Mesendoderm (in vitro differentiated cells): ENCODE results near the gene RPS19BP1.

Experiments used
- DNase-seq: peaks from one replicate; pipeline ENCODE4 v3.0.0; 2013
- H2AK5ac ChIP-seq: 2 replicates; pipeline ENCODE4 v1.6.1; 2013; ENCODE audit warnings: low read length, inconsistent platforms
- H2BK120ac ChIP-seq: 2 replicates; pipeline ENCODE4 v1.6.1; 2013; ENCODE audit warnings: low read depth, mild to moderate bottlenecking, low read length, moderate library complexity, mixed read lengths
- H2BK15ac ChIP-seq: replicated peaks from 2 replicates; pipeline ENCODE4 v1.6.1; 2013; ENCODE audit warnings: low read depth, mild to moderate bottlenecking, moderate library complexity
- H2BK5ac ChIP-seq: 2 replicates; pipeline ENCODE4 v1.6.1; 2013; ENCODE audit warnings: low read length, inconsistent platforms
- H3K18ac ChIP-seq: 2 replicates; pipeline ENCODE4 v1.6.1; 2013; ENCODE audit warnings: mild to moderate bottlenecking, low read length, mixed read lengths
- H3K23ac ChIP-seq: one replicate; pipeline ENCODE4 v1.6.1; 2013; ENCODE audit warnings: low read length
- H3K27ac ChIP-seq: 2 replicates; pipeline ENCODE4 v1.5.1; 2013; ENCODE audit warnings: low read depth, mild to moderate bottlenecking, inconsistent platforms, low read length, moderate library complexity
- H3K27me3 ChIP-seq: 2 replicates; pipeline ENCODE4 v1.6.1; 2013; ENCODE audit warnings: low read length, control low read depth, mild to moderate bottlenecking, inconsistent platforms; ENCODE audit not compliant: insufficient read depth, poor library complexity
- H3K36me3 ChIP-seq: 2 replicates; pipeline ENCODE4 v1.6.1; 2013; ENCODE audit warnings: low read length, inconsistent platforms; ENCODE audit not compliant: control insufficient read depth, insufficient read depth
- H3K4ac ChIP-seq: one replicate; pipeline ENCODE4 v1.6.1; 2013; ENCODE audit warnings: low read depth, mild to moderate bottlenecking, low read length, moderate library complexity
- H3K4me1 ChIP-seq: 2 replicates; pipeline ENCODE4 v1.6.1; 2013; ENCODE audit warnings: low read depth, low read length, inconsistent platforms; ENCODE audit not compliant: control insufficient read depth
- H3K4me2 ChIP-seq: 2 replicates; pipeline ENCODE4 v1.6.1; 2013; ENCODE audit warnings: low read length
- H3K4me3 ChIP-seq: 2 replicates; pipeline ENCODE4 v1.5.1; 2013; ENCODE audit warnings: mild to moderate bottlenecking, low read length
- H3K56ac ChIP-seq: one replicate; pipeline ENCODE4 v1.6.1; 2013; ENCODE audit warnings: low read length
- H3K79me1 ChIP-seq: 2 replicates; pipeline ENCODE4 v1.6.1; 2013; ENCODE audit warnings: low read length, inconsistent platforms
- H3K79me2 ChIP-seq: 2 replicates; pipeline ENCODE4 v1.6.1; 2013; ENCODE audit warnings: mild to moderate bottlenecking, low read length; ENCODE audit not compliant: control insufficient read depth, insufficient read depth
- H3K9ac ChIP-seq: 2 replicates; pipeline ENCODE4 v1.6.1; 2013; ENCODE audit warnings: low read length, inconsistent platforms
- H4K5ac ChIP-seq: one replicate; pipeline ENCODE4 v1.6.1; 2013; ENCODE audit warnings: low read length
- H4K8ac ChIP-seq: one replicate; pipeline ENCODE4 v1.6.1; 2013; ENCODE audit warnings: low read depth, mild to moderate bottlenecking, control low read depth, low read length, moderate library complexity
- WGBS: extraction: QIAGEN DNeasy Blood & Tissue Kit; methylation state at CpG from one replicate; pipeline ENCODE4 v1.1.7; 2013; ENCODE audit warnings: low lambda C conversion rate, missing lambda C conversion rate; ENCODE audit not compliant: insufficient coverage; ENCODE audit errors: extremely low coverage; 5-methylcytosine and 5-hydroxymethylcytosine counted together

The RPS19BP1 gene

DNA sequence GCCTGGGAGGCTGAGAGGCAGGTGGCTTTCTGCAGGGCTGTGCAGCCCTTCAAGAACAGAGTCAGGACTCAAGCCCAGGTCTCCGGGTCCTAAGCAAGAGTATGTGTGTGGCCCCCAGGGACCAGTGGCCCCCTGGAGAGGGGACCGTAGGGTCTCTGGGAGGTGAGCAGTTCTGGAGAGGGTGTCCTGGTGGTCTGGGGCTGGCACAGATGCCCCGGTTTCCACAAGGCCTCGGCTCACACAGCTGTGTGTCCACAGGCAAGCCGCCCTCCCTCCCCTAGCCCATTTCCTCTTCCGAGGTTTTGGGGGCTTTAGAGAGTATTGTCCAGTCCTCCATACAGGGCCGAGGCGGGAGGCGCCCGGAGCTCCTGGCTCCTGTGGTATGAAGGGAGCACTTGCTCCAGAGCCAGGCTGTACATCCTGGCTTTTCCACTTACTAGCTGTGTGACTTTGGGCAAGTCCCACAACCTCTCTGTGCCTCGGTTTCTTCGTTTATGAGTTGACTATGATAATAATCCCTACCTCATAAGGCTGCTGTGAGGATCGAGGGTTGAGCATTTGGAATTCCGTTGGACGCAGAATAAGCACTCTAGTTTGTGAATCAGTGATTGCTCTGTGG, 3.4 kb upstream of the RPS19BP1 start:
- no peak overlapping the region for H2AK5ac ChIP-seq
- no peak overlapping the region for H2BK120ac ChIP-seq
- H3K4ac ChIP-seq = no peak overlapping the region
- no peak for DNase-seq
- no peak overlapping the region for H3K18ac ChIP-seq
- H3K9ac ChIP-seq = no peak overlapping the region
- H3K36me3 ChIP-seq = peaks cover under 1% of the 10 kb centered on the region
- no peaks in the 10 kb centered on the region for H3K27me3 ChIP-seq
- no peak overlapping the region for H2BK15ac ChIP-seq
- H3K23ac ChIP-seq = no peak overlapping the region
- H3K79me1 ChIP-seq = peaks cover 8% of the 10 kb centered on the region
- H3K4me2 ChIP-seq = no peak overlapping the region
- no CpG with 5 or more reads among the region's 15 CpGs for whole genome bisulfite sequencing
- no peak overlapping the region for H3K56ac ChIP-seq
- H4K5ac ChIP-seq = no peak overlapping the region
- H3K4me3 ChIP-seq = no peak overlapping the region
- H2BK5ac ChIP-seq = no peak overlapping the region
- H3K79me2 ChIP-seq = peaks cover 13% of the 10 kb centered on the region
- H3K4me1 ChIP-seq = peaks cover 12% of the 10 kb centered on the region
- no peak overlapping the region for H3K27ac ChIP-seq
- no peak overlapping the region for H4K8ac ChIP-seq

DNA sequence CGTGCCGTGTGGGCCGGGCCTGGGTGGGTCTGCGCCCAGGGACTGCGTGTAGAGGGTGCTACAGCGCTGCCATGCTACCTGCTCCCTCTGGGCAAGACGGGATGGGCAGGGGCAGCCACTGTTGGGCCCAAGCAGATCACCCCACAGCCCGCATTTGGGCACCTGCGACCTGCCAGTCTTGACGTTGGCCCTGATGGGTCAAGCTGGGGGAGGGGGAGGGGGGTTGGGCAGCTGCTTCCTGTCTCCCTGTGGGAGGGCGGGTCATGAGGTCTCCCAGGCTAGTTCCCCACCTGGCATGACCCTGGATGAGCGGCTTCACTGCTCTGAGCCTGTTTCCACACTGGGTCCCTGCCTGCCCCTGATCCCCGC, 2.8 kb upstream of the RPS19BP1 start:
- no peak overlapping the region for H3K4me3 ChIP-seq
- peak overlapping the region; percentile 63 for H3K9ac ChIP-seq
- WGBS = no CpG with 5 or more reads among the region's 13 CpGs

DNA sequence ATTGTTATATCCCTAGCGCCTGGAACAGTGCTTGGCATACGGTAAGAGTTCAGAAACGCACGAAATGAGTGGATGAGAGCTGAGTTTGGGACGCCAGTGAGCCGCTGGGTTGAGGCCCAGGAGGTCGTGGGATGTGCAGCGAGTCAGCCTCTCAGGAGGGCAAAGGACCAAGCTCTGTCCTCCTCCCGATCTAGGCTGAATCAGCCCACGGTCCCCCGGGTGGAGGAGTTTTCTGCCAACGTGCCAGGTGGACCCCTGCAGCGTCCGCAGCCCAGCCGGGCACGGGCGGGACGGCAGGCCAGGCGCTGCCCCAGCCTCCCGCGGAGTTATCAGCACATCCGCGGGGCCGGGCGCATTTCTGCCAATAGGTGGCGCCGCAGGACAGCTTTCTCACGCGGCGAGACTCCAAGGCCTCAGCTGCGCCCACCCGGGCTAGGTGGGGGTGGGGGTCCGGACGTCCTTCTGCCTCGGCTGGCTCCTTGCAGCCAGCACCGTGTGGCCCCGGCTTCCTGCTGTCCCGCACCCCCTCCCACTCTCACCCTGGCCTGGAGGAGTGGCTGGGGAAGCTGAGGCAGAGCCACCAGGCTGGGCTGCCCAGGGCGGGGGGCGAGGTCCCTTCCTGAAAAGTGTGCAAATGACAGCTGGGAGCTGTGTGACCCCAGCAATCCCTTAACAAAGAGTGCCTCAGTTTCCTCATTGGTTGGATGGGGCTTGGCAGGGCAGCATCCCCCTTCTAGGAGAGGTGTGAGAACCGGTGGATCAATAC, 2.2 kb upstream of the RPS19BP1 start:
- no peak overlapping the region for H3K18ac ChIP-seq
- H4K5ac ChIP-seq = peak overlapping the region; percentile 44
- peaks cover 13% of the 10 kb centered on the region for H3K4me1 ChIP-seq
- H3K23ac ChIP-seq = no peak overlapping the region
- no peak overlapping the region for H3K4ac ChIP-seq
- peak; percentile 85 for DNase-seq
- peak overlapping the region; percentile 31 for H3K4me2 ChIP-seq
- peak overlapping the region; percentile 32 for H2BK5ac ChIP-seq
- H3K36me3 ChIP-seq = peaks cover 2% of the 10 kb centered on the region
- WGBS = no CpG with 5 or more reads among the region's 41 CpGs
- peaks cover 14% of the 10 kb centered on the region for H3K79me2 ChIP-seq
- H2BK120ac ChIP-seq = no peak overlapping the region
- H3K4me3 ChIP-seq = no peak overlapping the region
- peak overlapping the region; percentile 27 for H2AK5ac ChIP-seq
- H3K56ac ChIP-seq = peak overlapping the region; percentile 84
- H3K27ac ChIP-seq = no peak overlapping the region
- peaks cover 11% of the 10 kb centered on the region for H3K79me1 ChIP-seq
- H3K9ac ChIP-seq = peak overlapping the region; percentile 63
- H3K27me3 ChIP-seq = no peaks in the 10 kb centered on the region
- H4K8ac ChIP-seq = no peak overlapping the region
- no peak overlapping the region for H2BK15ac ChIP-seq

More for the DNA sequence above, 2.8 kb upstream of the RPS19BP1 start:
- Histone ChIP-seq H2BK5ac (no peak overlapping the region), H3K18ac (no peak overlapping the region), H2AK5ac (no peak overlapping the region), H3K23ac (no peak overlapping the region), H3K4me1 (peaks cover 13% of the 10 kb centered on the region), H2BK120ac (no peak overlapping the region), H3K79me1 (peaks cover 9% of the 10 kb centered on the region), H4K8ac (no peak overlapping the region), H3K27me3 (no peaks in the 10 kb centered on the region), H3K79me2 (peaks cover 14% of the 10 kb centered on the region), H3K27ac (no peak overlapping the region), H3K4ac (no peak overlapping the region), H4K5ac (no peak overlapping the region), H3K36me3 (peaks cover 2% of the 10 kb centered on the region), H2BK15ac (no peak overlapping the region), H3K56ac (peak overlapping the region; percentile 83), H3K4me2 (no peak overlapping the region)
- DNase-seq = no peak

DNA sequence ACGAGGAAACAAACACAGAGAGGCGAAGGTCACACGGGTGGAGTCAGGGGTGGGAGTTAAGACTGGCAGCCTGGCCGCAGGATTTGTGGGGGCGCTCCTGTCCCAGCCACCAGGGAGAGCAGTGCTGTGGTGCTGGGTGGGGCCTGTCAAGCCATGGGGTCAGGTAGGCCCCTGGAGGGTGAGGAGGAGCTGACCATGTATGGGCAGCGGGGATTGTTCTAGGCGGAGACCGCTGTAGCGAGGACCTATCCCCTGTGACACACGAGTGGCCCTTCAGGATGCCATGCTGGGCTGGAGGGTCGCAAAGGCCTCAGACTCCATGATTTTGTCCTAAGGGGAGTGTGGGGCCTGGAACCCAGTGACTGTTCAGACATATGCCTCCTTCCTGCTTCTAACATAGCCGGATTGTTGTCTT, 1.6 kb upstream of the RPS19BP1 start:
- peak overlapping the region; percentile 27 for H2AK5ac ChIP-seq
- peak overlapping the region; percentile 61 for H3K9ac ChIP-seq
- no peaks in the 10 kb centered on the region for H3K27me3 ChIP-seq
- H4K5ac ChIP-seq = peak overlapping the region; percentile 44
- H3K4ac ChIP-seq = no peak overlapping the region
- no peak overlapping the region for H3K4me2 ChIP-seq
- H2BK5ac ChIP-seq = no peak overlapping the region
- H3K18ac ChIP-seq = no peak overlapping the region
- H3K27ac ChIP-seq = no peak overlapping the region
- H2BK15ac ChIP-seq = no peak overlapping the region
- peak overlapping the region; percentile 84 for H3K56ac ChIP-seq
- H4K8ac ChIP-seq = no peak overlapping the region
- H3K79me1 ChIP-seq = peaks cover 14% of the 10 kb centered on the region
- H3K23ac ChIP-seq = no peak overlapping the region
- H2BK120ac ChIP-seq = no peak overlapping the region
- no CpG with 5 or more reads among the region's 12 CpGs for WGBS
- H3K36me3 ChIP-seq = peaks cover 2% of the 10 kb centered on the region
- DNase-seq = no peak
- no peak overlapping the region for H3K4me3 ChIP-seq
- peaks cover 13% of the 10 kb centered on the region for H3K4me1 ChIP-seq
- peaks cover 14% of the 10 kb centered on the region for H3K79me2 ChIP-seq

DNA sequence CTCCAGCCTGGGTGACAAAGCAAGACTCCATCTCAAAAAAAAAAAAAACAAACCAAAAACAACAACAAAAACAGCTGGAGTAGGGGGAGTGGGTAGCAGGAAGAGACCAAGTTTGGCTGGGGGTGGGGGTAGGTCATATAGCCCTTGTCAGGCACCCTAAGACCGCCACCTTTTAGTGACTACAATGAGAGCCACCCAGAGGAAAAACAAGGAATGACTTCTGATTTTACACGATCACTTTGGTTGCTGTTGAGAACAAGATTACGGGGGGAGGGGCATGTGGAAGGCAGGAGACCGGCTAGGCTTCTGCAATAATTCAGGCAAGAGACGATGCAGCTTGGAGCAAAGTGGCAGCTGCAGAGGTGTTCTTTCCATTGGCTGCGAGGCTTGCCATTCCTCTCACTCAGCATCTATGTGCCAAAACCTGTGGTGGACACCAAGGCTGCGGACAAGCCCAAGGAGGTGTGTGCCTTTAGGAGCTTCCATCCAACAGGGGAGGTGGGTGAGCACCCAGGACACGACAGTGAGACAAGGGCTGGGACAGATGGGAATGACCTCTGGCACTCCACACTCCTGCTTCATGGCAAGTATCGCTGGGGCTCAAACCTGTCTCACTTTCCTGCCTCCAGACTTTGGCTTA, 1.7 kb downstream of the RPS19BP1 start:
- no peak overlapping the region for H3K23ac ChIP-seq
- H4K8ac ChIP-seq = no peak overlapping the region
- peaks cover 6% of the 10 kb centered on the region for H3K36me3 ChIP-seq
- peak overlapping the region; percentile 23 for H3K4me2 ChIP-seq
- peak; percentile 90 for DNase-seq
- peak overlapping the region; percentile 68 for H3K56ac ChIP-seq
- no peak overlapping the region for H3K27ac ChIP-seq
- peak overlapping the region; percentile 54 for H3K9ac ChIP-seq
- peaks cover 14% of the 10 kb centered on the region for H3K79me2 ChIP-seq
- no CpG with 5 or more reads among the region's 9 CpGs for WGBS
- H3K4me1 ChIP-seq = peaks cover 13% of the 10 kb centered on the region
- peaks cover 21% of the 10 kb centered on the region for H3K79me1 ChIP-seq
- no peak overlapping the region for H3K18ac ChIP-seq
- H3K27me3 ChIP-seq = no peaks in the 10 kb centered on the region
- H3K4ac ChIP-seq = no peak overlapping the region
- H4K5ac ChIP-seq = no peak overlapping the region
- H2AK5ac ChIP-seq = no peak overlapping the region
- no peak overlapping the region for H2BK15ac ChIP-seq
- no peak overlapping the region for H3K4me3 ChIP-seq
- no peak overlapping the region for H2BK5ac ChIP-seq
- H2BK120ac ChIP-seq = no peak overlapping the region
